NT2/D1 (cell line): ENCODE data around the gene CCDC51.

Experiments
- SUZ12 ChIP-seq: IDR thresholded peaks from 2 replicates; pipeline ENCODE4 v1.6.1; 2011; ENCODE audit not compliant: insufficient read length, insufficient read depth; ENCODE audit errors: extremely low read depth
- YY1 ChIP-seq: IDR thresholded peaks from 2 replicates; pipeline ENCODE4 v1.6.1; 2011; ENCODE audit not compliant: insufficient read length, insufficient read depth
- ZNF274 ChIP-seq: IDR thresholded peaks from 2 replicates; pipeline ENCODE4 v1.6.1; 2011; ENCODE audit warnings: mild to moderate bottlenecking, low read depth, low read length

DNA sequence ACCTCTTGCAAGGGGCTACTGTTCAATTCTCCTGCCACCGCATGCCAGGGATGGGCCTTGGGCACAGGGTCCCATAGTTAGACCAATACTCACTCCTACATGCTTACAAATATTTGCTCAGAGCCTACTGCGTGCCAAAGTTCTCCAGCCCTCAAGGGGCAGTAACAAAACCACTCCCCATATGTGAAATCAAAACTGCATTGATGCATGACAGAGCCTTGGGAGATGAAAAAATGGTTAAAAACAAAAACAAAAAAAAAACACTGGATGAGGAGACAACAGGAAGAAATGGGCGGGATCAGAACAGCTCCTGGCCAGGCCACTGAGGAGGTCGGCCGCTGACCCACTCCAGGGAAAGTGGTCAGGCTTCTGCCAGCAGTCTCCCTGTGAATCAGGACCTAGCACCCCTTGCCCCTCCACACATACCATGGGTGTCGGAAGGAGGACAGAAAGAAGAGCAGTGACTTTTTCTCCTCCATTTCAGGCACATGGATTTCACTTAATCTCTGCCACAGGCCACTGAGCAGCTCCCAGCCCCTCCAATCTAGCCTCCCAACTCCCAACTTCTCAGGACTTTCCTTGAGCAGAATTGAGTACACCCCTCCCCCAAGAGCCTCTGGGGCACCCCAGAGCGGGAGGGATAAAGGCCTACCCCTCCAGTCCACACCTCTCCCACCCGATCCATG, 12.8 kb downstream of the CCDC51 start:
- TF ChIP-seq YY1 (no peak), ZNF274 (no peak), SUZ12 (no peak)
